Mesenchymal stem cell (in vitro differentiated cells and primary cell): ENCODE measurements around the gene TMEM100.

Experiments used
- DNase-seq: peaks from one replicate; pipeline ENCODE4 v3.0.0-alpha.2; 2013
- H2AFZ ChIP-seq: one replicate; pipeline ENCODE4 v1.6.1; 2013; ENCODE audit warnings: low read depth, mild to moderate bottlenecking, control low read depth, inconsistent platforms, low read length, moderate library complexity
- H2AK5ac ChIP-seq: 2 replicates; pipeline ENCODE4 v1.6.1; 2013; ENCODE audit warnings: low read length, moderate library complexity, mild to moderate bottlenecking, inconsistent platforms; ENCODE audit not compliant: severe bottlenecking
- H2BK120ac ChIP-seq: one replicate; pipeline ENCODE4 v1.6.1; 2013; ENCODE audit warnings: low read depth, mild to moderate bottlenecking, inconsistent platforms, low read length, moderate library complexity
- H2BK12ac ChIP-seq, 2 experiments: one replicate each; pipeline ENCODE4 v1.6.1; 2013; ENCODE audit warnings: inconsistent platforms in 2 of 2, low read length in 2 of 2, mild to moderate bottlenecking in 2 of 2, moderate library complexity in 2 of 2, control low read depth in 1 of 2
- H2BK15ac ChIP-seq: one replicate; pipeline ENCODE4 v1.6.1; 2013; ENCODE audit warnings: mild to moderate bottlenecking, low read depth, inconsistent platforms; ENCODE audit not compliant: poor library complexity, severe bottlenecking
- H2BK5ac ChIP-seq: 2 replicates; pipeline ENCODE4 v1.6.1; 2013; ENCODE audit warnings: low read depth, mild to moderate bottlenecking, low read length, control low read depth, inconsistent platforms; ENCODE audit not compliant: poor library complexity, severe bottlenecking
- H3K14ac ChIP-seq, 2 experiments: one replicate each; pipeline ENCODE4 v1.6.1; 2013; ENCODE audit warnings: inconsistent platforms in 2 of 2, low read length in 2 of 2, control low read depth in 1 of 2, mild to moderate bottlenecking in 1 of 2, moderate library complexity in 1 of 2
- H3K18ac ChIP-seq, 2 experiments: one replicate each; pipeline ENCODE4 v1.6.1; 2013; ENCODE audit warnings: inconsistent platforms in 2 of 2, low read length in 2 of 2, control low read depth in 1 of 2, low read depth in 1 of 2, mild to moderate bottlenecking in 1 of 2
- H3K23ac ChIP-seq, 2 experiments: one replicate each; pipeline ENCODE4 v1.6.1; 2013; ENCODE audit warnings: inconsistent platforms in 2 of 2, low read length in 2 of 2, mild to moderate bottlenecking in 2 of 2, moderate library complexity in 2 of 2, control low read depth in 1 of 2
- H3K27ac ChIP-seq: 2 replicates; pipeline ENCODE4 v1.5.1; 2013; ENCODE audit warnings: mild to moderate bottlenecking, moderate library complexity, low read length, control low read depth, inconsistent platforms; ENCODE audit not compliant: poor library complexity, severe bottlenecking
- H3K27me3 ChIP-seq, 2 experiments: 2 replicates each; pipeline versions ENCODE4 v1.6.1 to v1.7.0; 2013; ENCODE audit warnings: low read length in 2 of 2, mild to moderate bottlenecking in 2 of 2, moderate library complexity in 2 of 2, control low read depth in 1 of 2, inconsistent platforms in 1 of 2; ENCODE audit not compliant: control insufficient read depth in 1 of 2, insufficient read depth in 1 of 2
- H3K36me3 ChIP-seq, 2 experiments: 2 replicates each; pipeline versions ENCODE4 v1.6.1 to v1.7.0; 2013; ENCODE audit warnings: low read length in 2 of 2, control low read depth in 1 of 2, inconsistent platforms in 1 of 2, low read depth in 1 of 2, mild to moderate bottlenecking in 1 of 2; ENCODE audit not compliant: insufficient read depth in 2 of 2, control insufficient read depth in 1 of 2
- H3K4ac ChIP-seq, 2 experiments: one replicate each; pipeline ENCODE4 v1.6.1; 2013; ENCODE audit warnings: inconsistent platforms in 2 of 2, low read length in 2 of 2, mild to moderate bottlenecking in 2 of 2, moderate library complexity in 2 of 2, control low read depth in 1 of 2, low read depth in 1 of 2
- H3K4me1 ChIP-seq: 2 replicates; pipeline ENCODE4 v1.6.1; 2013; ENCODE audit warnings: low read depth, low read length, control low read depth; ENCODE audit not compliant: control insufficient read depth, insufficient read depth
- H3K4me2 ChIP-seq: 2 replicates; pipeline ENCODE4 v1.6.1; 2013; ENCODE audit warnings: low read length, mild to moderate bottlenecking, inconsistent platforms; ENCODE audit not compliant: poor library complexity, severe bottlenecking
- H3K4me3 ChIP-seq, 2 experiments: 2 replicates each; pipeline versions ENCODE4 v1.5.1 to v1.7.0; 2013; ENCODE audit warnings: low read length in 2 of 2, mild to moderate bottlenecking in 2 of 2, control low read depth in 1 of 2, low read depth in 1 of 2; ENCODE audit not compliant: insufficient read depth in 1 of 2
- H3K79me1 ChIP-seq: replicated peaks from 2 replicates; pipeline ENCODE4 v1.6.1; 2013; ENCODE audit warnings: mild to moderate bottlenecking, control low read depth, low read length, inconsistent platforms; ENCODE audit not compliant: poor library complexity, severe bottlenecking
- H3K9ac ChIP-seq: 2 replicates; pipeline ENCODE4 v1.7.0; 2013; ENCODE audit warnings: mild to moderate bottlenecking, low read length, moderate library complexity
- H3K9me3 ChIP-seq: 2 replicates; pipeline ENCODE4 v1.7.0; 2013; ENCODE audit warnings: mild to moderate bottlenecking, low read length; ENCODE audit not compliant: control insufficient read depth
- H4K8ac ChIP-seq: one replicate; pipeline ENCODE4 v1.6.1; 2013; ENCODE audit warnings: inconsistent platforms, mild to moderate bottlenecking, low read length, moderate library complexity
- H4K91ac ChIP-seq: one replicate; pipeline ENCODE4 v1.6.1; 2013; ENCODE audit warnings: mild to moderate bottlenecking, low read length, inconsistent platforms
- WGBS: methylation state at CpG from one replicate; pipeline ENCODE4 v1.1.7; 2013; ENCODE audit warnings: mixed read lengths; 5-methylcytosine and 5-hydroxymethylcytosine counted together

The TMEM100 gene

GRCh38 chr17:55723488-55723848 is 804 bp upstream of the TMEM100 start:
- Histone ChIP-seq H3K36me3 (no peaks in the 10 kb centered on the region), H3K9me3 (no peaks in the 10 kb centered on the region), H4K91ac (no peak overlapping the region), H4K8ac (no peak overlapping the region), H2AFZ (no peak overlapping the region), H2BK12ac (no peak overlapping the region), H3K4ac (no peak overlapping the region), H2BK120ac (no peak overlapping the region), H3K14ac (no peak overlapping the region), H3K27me3 (peaks cover 0 to 53% of the 10 kb centered on the region in 2 experiments), H3K23ac (no peak overlapping the region), H2AK5ac (no peak overlapping the region), H2BK15ac (no peak overlapping the region), H3K4me1 (no peaks in the 10 kb centered on the region), H3K27ac (no peak overlapping the region), H2BK5ac (no peak overlapping the region), H3K4me2 (no peak overlapping the region), H3K9ac (peak overlapping the region; percentile 85), H3K79me1 (no peaks in the 10 kb centered on the region), H3K18ac (no peak overlapping the region), H3K4me3 (no peak overlapping the region)
- no peak for DNase-seq

DNA sequence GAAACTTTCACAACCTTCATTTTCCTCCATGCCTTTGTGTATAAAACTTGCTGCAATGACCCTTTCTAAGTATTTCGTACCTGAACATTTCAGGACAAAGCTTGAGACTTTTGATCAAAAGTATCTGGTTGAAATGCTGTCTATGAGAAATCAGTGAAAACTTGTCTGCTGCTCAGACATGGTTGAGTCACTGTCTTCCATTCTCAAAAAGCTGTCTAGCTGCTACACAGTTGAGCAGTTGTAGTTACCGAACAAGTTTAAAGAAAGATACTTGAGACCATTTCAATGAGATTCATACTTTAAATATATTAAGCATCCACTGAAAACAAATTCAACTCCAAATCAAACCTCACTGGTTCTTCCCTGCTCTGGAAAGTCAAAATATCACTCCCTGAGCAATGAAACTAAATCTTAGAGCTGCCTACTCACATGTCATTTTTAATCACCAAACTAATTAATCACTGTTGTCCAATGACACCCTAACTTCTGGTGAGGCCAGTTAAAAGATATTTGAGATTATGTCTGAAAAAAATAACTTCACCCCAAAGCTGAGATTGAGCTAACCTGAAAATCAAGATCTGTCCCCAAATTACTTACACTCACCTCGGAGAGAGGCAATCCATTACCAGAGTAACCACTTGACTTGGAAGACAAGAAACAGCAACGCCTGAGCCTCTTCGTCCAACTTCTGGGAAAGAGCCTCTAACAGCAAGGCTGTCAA is 488 bp downstream of the TMEM100 start:
- Histone ChIP-seq H3K27ac (no peak overlapping the region), H3K4me2 (no peak overlapping the region), H4K8ac (no peak overlapping the region), H3K27me3 (peaks cover 0 to 50% of the 10 kb centered on the region in 2 experiments), H2BK5ac (no peak overlapping the region), H2AFZ (no peak overlapping the region), H3K9me3 (no peaks in the 10 kb centered on the region), H3K79me1 (no peaks in the 10 kb centered on the region), H3K4ac (no peak overlapping the region), H2AK5ac (no peak overlapping the region), H3K18ac (peak overlapping the region in 1 of 2 experiments; percentile 77), H2BK120ac (no peak overlapping the region), H3K9ac (peak overlapping the region; percentile 85), H3K14ac (no peak overlapping the region), H3K4me1 (no peaks in the 10 kb centered on the region), H3K23ac (no peak overlapping the region), H2BK12ac (no peak overlapping the region), H3K4me3 (peak overlapping the region in 1 of 2 experiments; percentile 72), H2BK15ac (no peak overlapping the region), H3K36me3 (no peaks in the 10 kb centered on the region), H4K91ac (no peak overlapping the region)
- DNase-seq: peak; percentile 39
- 35% methylated on average over 5 of the region's 5 CpGs for WGBS

- Histone ChIP-seq H3K79me1 (no peaks in the 10 kb centered on the region), H3K4me2 (no peak overlapping the region), H3K4ac (peak overlapping the region; percentile 43 to 53), H2AK5ac (no peak overlapping the region), H3K27me3 (peaks cover 0 to 45% of the 10 kb centered on the region in 2 experiments), H4K8ac (peak overlapping the region; percentile 27), H3K14ac (no peak overlapping the region), H2BK12ac (peak overlapping the region; percentile 10 to 97), H3K4me3 (no peak overlapping the region), H3K4me1 (no peaks in the 10 kb centered on the region), H3K9ac (no peak overlapping the region), H3K23ac (no peak overlapping the region), H2BK120ac (peak overlapping the region; percentile 42), H2AFZ (no peak overlapping the region), H3K27ac (no peak overlapping the region), H3K9me3 (no peaks in the 10 kb centered on the region), H2BK15ac (peak overlapping the region; percentile 26), H3K18ac (peak overlapping the region; percentile 52 to 54), H2BK5ac (no peak overlapping the region), H4K91ac (no peak overlapping the region), H3K36me3 (no peaks in the 10 kb centered on the region)
- 67% methylated on average over 6 of the region's 6 CpGs for WGBS
- DNase-seq: no peak
These were observed 1.5 kb downstream of the TMEM100 start for GRCh38 chr17:55720919-55721836.
